Thyroid gland (tissue), 4 donors: ENCODE data around the gene KRTAP10-4. TPM values are rescaled to one million over a fixed set of nuclear protein-coding genes. Genes with fewer than 3 reads are reported as not detected.

Experiments
- DNase-seq, 2 donors: peaks; one replicate each; pipeline ENCODE4 v3.0.0-alpha.2; 2019
- H3K27ac ChIP-seq, 3 donors: fragments of 200-600 bp; sonication (generic); 1 replicate in 2 of 3; 2 replicates in 1 of 3; pipeline ENCODE4 v1.5.1; 2016 to 2019; ENCODE audit warnings: mild to moderate bottlenecking in 1 of 3, moderate library complexity in 1 of 3
- H3K27me3 ChIP-seq: fragments of 200-600 bp; sonication (generic); one replicate; pipeline ENCODE4 v1.5.1; 2019
- H3K36me3 ChIP-seq, 2 donors: fragments of 200-600 bp; sonication (generic); one replicate each; pipeline ENCODE4 v1.5.1; 2016 to 2019
- H3K4me1 ChIP-seq, 2 donors: fragments of 200-600 bp; sonication (generic); one replicate each; pipeline ENCODE4 v1.5.1; 2017 to 2019
- H3K4me3 ChIP-seq, 3 donors: fragments of 200-600 bp; sonication (generic); replicated peaks in 1 of 3; 1 replicate in 2 of 3; 2 replicates in 1 of 3; pipeline ENCODE4 v1.5.1; 2016; ENCODE audit warnings: mild to moderate bottlenecking in 1 of 3
- H3K9me3 ChIP-seq: fragments of 200-600 bp; sonication (generic); one replicate; pipeline ENCODE4 v1.5.1; 2017
- CTCF ChIP-seq, 6 experiments: fragments of 200-600 bp in 3 of 6; fragments of 450-650 bp in 3 of 6; sonication (generic) in 3 of 6; IDR thresholded peaks; one replicate each; pipeline ENCODE4 v1.5.1; 2016 to 2019; ENCODE audit warnings: antibody characterized with exemption in 6 of 6, mild to moderate bottlenecking in 2 of 6, inconsistent platforms in 1 of 6, moderate library complexity in 1 of 6
- POLR2A ChIP-seq, 2 donors: fragments of 450-650 bp; IDR thresholded peaks; one replicate each; pipeline ENCODE4 v1.6.1; 2017; ENCODE audit warnings: antibody characterized with exemption in 2 of 2, mild to moderate bottlenecking in 2 of 2, moderate library complexity in 1 of 2
- WGBS, 2 donors: methylation state at CpG; one replicate each; pipeline ENCODE4 v1.1.5; 2017; 5-methylcytosine and 5-hydroxymethylcytosine counted together
- intact Hi-C: fragments of 100-400 bp; cut with DNase I; formaldehyde crosslinking; loops from one replicate; pipeline ENCODE4 v1.15.1; 2023
- total RNA-seq, 4 donors: library from RNA; depleted of rRNA; stranded (reverse); fragments of >200 nt; gene quantifications; one replicate each; pipeline ENCODE4 v1.2.3, GENCODE V29; 2016

KRTAP10-4 gene
- total RNA-seq, 4 donors from 2014 or later: not detected

GRCh38 chr21:44618504-44618903 is 45.0 kb downstream of the KRTAP10-4 start:
- H3K27ac ChIP-seq: no peak overlapping the region
- no peaks in the 10 kb centered on the region for H3K36me3 ChIP-seq
- peak in 1 of 6 experiments; percentile 19 for TF ChIP-seq CTCF (IDR thresholded peaks at IDR 0.05)
- no peak for TF ChIP-seq POLR2A (IDR thresholded peaks at IDR 0.05)
- H3K9me3 ChIP-seq: no peaks in the 10 kb centered on the region
- intact Hi-C loops: no loop called here
- 41 to 46% methylated on average over 4 of the region's 4 CpGs for WGBS, 2 donors
- H3K27me3 ChIP-seq: no peaks in the 10 kb centered on the region
- H3K4me1 ChIP-seq: no peaks in the 10 kb centered on the region
- H3K4me3 ChIP-seq: no peak overlapping the region
- DNase-seq: no peak

- H3K27ac ChIP-seq: no peak overlapping the region
- intact Hi-C loops: no loop called here
- DNase-seq: no peak
- H3K9me3 ChIP-seq: no peaks in the 10 kb centered on the region
- no peaks in the 10 kb centered on the region for H3K27me3 ChIP-seq
- no peaks in the 10 kb centered on the region for H3K4me1 ChIP-seq
- H3K36me3 ChIP-seq: no peaks in the 10 kb centered on the region
- H3K4me3 ChIP-seq: no peak overlapping the region
- 72 to 76% methylated on average over 3 of the region's 3 CpGs for WGBS, 2 donors
- TF ChIP-seq POLR2A (IDR thresholded peaks at IDR 0.05): no peak
- TF ChIP-seq CTCF (IDR thresholded peaks at IDR 0.05): no peak
Observed at GRCh38 chr21:44618909-44619308, 45.4 kb downstream of the KRTAP10-4 start.

- no peaks in the 10 kb centered on the region for H3K36me3 ChIP-seq
- H3K27ac ChIP-seq: no peak overlapping the region
- WGBS, 2 donors: 88 to 91% methylated on average over 6 of the region's 6 CpGs
- H3K27me3 ChIP-seq: no peaks in the 10 kb centered on the region
- H3K9me3 ChIP-seq: no peaks in the 10 kb centered on the region
- intact Hi-C loops: no loop called here
- no peaks in the 10 kb centered on the region for H3K4me1 ChIP-seq
- DNase-seq: no peak
- no peak overlapping the region for H3K4me3 ChIP-seq
- TF ChIP-seq CTCF (IDR thresholded peaks at IDR 0.05): no peak
- no peak for TF ChIP-seq POLR2A (IDR thresholded peaks at IDR 0.05)
Observed at GRCh38 chr21:44619886-44620285, 46.4 kb downstream of the KRTAP10-4 start.

- no peak overlapping the region for H3K4me3 ChIP-seq
- intact Hi-C loops: no loop called here
- no peak for DNase-seq
- TF ChIP-seq POLR2A (IDR thresholded peaks at IDR 0.05) (no peak), CTCF (IDR thresholded peaks at IDR 0.05) (no peak)
- no peaks in the 10 kb centered on the region for H3K9me3 ChIP-seq
- no peaks in the 10 kb centered on the region for H3K36me3 ChIP-seq
- H3K27me3 ChIP-seq: no peaks in the 10 kb centered on the region
- H3K27ac ChIP-seq: no peak overlapping the region
- no peaks in the 10 kb centered on the region for H3K4me1 ChIP-seq
Observed at GRCh38 chr21:44623575-44623974, 50.0 kb downstream of the KRTAP10-4 start.

Other genes starting within 250 kb of the KRTAP10-4 start
- 10 to 100 TPM; 55.2 to 93.4 (median 64.1) TPM for gene CFAP410, start 234.3 kb upstream of the KRTAP10-4 start, total RNA-seq
- gene TRPM2, start 220.1 kb upstream of the KRTAP10-4 start, total RNA-seq: 1 to 10 TPM in 1 of 4 donors, under 1 TPM in 3; 0.67 to 2.6 (median 0.88) TPM
- under 1 TPM; 0.78 to 0.92 (median 0.85) TPM for gene LRRC3, start 118.2 kb upstream of the KRTAP10-4 start, total RNA-seq
- not detected for gene KRTAP10-1, start 33.5 kb upstream of the KRTAP10-4 start, total RNA-seq
- not detected for gene KRTAP10-2, start 22.2 kb upstream of the KRTAP10-4 start, total RNA-seq
- not detected for gene KRTAP10-3, start 14.9 kb upstream of the KRTAP10-4 start, total RNA-seq
- gene KRTAP10-5, start 6.9 kb downstream of the KRTAP10-4 start, total RNA-seq: under 1 TPM in 1 of 4 donors, not detected in 3; 0.78 TPM
- gene KRTAP10-6, start 18.8 kb downstream of the KRTAP10-4 start, total RNA-seq: not detected
- gene KRTAP10-7, start 26.9 kb downstream of the KRTAP10-4 start, total RNA-seq: not detected
- gene KRTAP10-8, start 38.4 kb downstream of the KRTAP10-4 start, total RNA-seq: not detected
- gene KRTAP10-9, start 53.4 kb downstream of the KRTAP10-4 start, total RNA-seq: not detected
- gene KRTAP10-10, start 63.6 kb downstream of the KRTAP10-4 start, total RNA-seq: not detected
- gene KRTAP10-11, start 72.7 kb downstream of the KRTAP10-4 start, total RNA-seq: not detected
- gene KRTAP12-4, start 80.9 kb downstream of the KRTAP10-4 start, total RNA-seq: not detected
- gene KRTAP12-3, start 84.2 kb downstream of the KRTAP10-4 start, total RNA-seq: not detected
- gene KRTAP12-2, start 93.2 kb downstream of the KRTAP10-4 start, total RNA-seq: under 1 TPM in 1 of 4 donors, not detected in 3; 0.89 TPM
- gene KRTAP12-1, start 108.4 kb downstream of the KRTAP10-4 start, total RNA-seq: under 1 TPM in 1 of 4 donors, not detected in 3; 0.78 TPM
- not detected for gene KRTAP10-12, start 123.4 kb downstream of the KRTAP10-4 start, total RNA-seq
- gene TSPEAR, start 137.8 kb downstream of the KRTAP10-4 start, total RNA-seq: 1 to 10 TPM in 2 of 4 donors, under 1 TPM in 2; 0.21 to 1.3 (median 0.69) TPM
- gene UBE2G2, start 228.1 kb downstream of the KRTAP10-4 start, total RNA-seq: 100 to 1,000 TPM in 1 of 4 donors, 10 to 100 TPM in 3; 90.4 to 127 (median 95.3) TPM
- gene SUMO3, start 244.3 kb downstream of the KRTAP10-4 start, total RNA-seq: 100 to 1,000 TPM in 1 of 4 donors, 10 to 100 TPM in 3; 65.7 to 127 (median 87.8) TPM